ENCODE data around the gene OR4B1. TPM values are rescaled to one million over a fixed set of nuclear protein-coding genes. Genes with fewer than 3 reads are reported as not detected.

The OR4B1 gene
- total RNA-seq, 4 donors from 2014 or later: not detected

DNA sequence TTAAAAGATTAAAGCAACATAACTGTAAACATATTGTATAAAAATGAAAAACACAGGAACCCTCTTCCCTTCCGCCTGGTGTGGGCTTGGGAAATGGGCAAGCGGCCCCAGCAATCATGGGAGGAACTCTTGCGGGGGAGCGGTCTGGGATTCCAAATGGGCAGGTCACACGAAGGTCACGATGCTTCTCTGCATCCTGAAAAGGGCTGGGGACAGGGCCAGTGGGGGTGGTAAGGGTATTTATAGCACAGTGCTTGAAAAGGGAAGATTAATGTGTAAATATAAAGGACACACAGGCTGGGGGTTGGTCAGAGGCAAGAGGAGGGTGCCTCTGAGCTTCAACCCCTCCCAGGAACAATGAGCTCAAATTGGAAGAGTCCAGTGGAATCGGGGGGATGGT, 46.9 kb upstream of the OR4B1 start:
- TF ChIP-seq POLR2AphosphoS5 (IDR thresholded peaks at IDR 0.05): no peak
- TF ChIP-seq EP300 (IDR thresholded peaks at IDR 0.05): no peak
- TF ChIP-seq, protein P1, sequence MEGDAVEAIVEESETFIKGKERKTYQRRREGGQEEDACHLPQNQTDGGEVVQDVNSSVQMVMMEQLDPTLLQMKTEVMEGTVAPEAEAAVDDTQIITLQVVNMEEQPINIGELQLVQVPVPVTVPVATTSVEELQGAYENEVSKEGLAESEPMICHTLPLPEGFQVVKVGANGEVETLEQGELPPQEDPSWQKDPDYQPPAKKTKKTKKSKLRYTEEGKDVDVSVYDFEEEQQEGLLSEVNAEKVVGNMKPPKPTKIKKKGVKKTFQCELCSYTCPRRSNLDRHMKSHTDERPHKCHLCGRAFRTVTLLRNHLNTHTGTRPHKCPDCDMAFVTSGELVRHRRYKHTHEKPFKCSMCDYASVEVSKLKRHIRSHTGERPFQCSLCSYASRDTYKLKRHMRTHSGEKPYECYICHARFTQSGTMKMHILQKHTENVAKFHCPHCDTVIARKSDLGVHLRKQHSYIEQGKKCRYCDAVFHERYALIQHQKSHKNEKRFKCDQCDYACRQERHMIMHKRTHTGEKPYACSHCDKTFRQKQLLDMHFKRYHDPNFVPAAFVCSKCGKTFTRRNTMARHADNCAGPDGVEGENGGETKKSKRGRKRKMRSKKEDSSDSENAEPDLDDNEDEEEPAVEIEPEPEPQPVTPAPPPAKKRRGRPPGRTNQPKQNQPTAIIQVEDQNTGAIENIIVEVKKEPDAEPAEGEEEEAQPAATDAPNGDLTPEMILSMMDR (IDR thresholded peaks at IDR 0.05): no peak
- TF ChIP-seq POLR2A (IDR thresholded peaks at IDR 0.05; ENCODE audit: low read depth): no peak
- WGBS: 54% methylated on average over 7 of the region's 7 CpGs
- H3K27ac ChIP-seq (replicated peaks in 1 of 4): peak overlapping the region in 3 of 4 donors; percentile 13 to 48 (median 25)
- intact Hi-C loops (cut with DNase I): no loop called here
- H3K27me3 ChIP-seq: no peaks in the 10 kb centered on the region
- H3K36me3 ChIP-seq: peaks cover 0 to 1% (median 0%) of the 10 kb centered on the region in 4 donors
- peaks cover 19 to 31% (median 23%) of the 10 kb centered on the region in 4 donors for H3K4me1 ChIP-seq
- H3K9me3 ChIP-seq: no peaks in the 10 kb centered on the region
- H3K4me3 ChIP-seq: no peak overlapping the region
- no peak for DNase-seq (ENCODE audit: extremely low spot score)

- TF ChIP-seq, protein P1 (IDR thresholded peaks at IDR 0.05): no peak
- TF ChIP-seq POLR2A (IDR thresholded peaks at IDR 0.05; ENCODE audit: low read depth): no peak
- no peak for TF ChIP-seq EP300 (IDR thresholded peaks at IDR 0.05)
- H3K36me3 ChIP-seq: no peaks in the 10 kb centered on the region
- intact Hi-C loops (cut with DNase I): no loop called here
- no peak for DNase-seq (ENCODE audit: extremely low spot score)
- no peak overlapping the region for H3K4me3 ChIP-seq
- H3K9me3 ChIP-seq: no peaks in the 10 kb centered on the region
- peak overlapping the region in 3 of 4 donors; percentile 10 to 48 (median 13) for H3K27ac ChIP-seq (replicated peaks in 1 of 4)
- no peaks in the 10 kb centered on the region for H3K27me3 ChIP-seq
- peaks cover 19 to 31% (median 23%) of the 10 kb centered on the region in 4 donors for H3K4me1 ChIP-seq
- WGBS: 64% methylated on average over 9 of the region's 10 CpGs
Measured at GRCh38 chr11:48170241-48171233, 46.1 kb upstream of the OR4B1 start.

DNA sequence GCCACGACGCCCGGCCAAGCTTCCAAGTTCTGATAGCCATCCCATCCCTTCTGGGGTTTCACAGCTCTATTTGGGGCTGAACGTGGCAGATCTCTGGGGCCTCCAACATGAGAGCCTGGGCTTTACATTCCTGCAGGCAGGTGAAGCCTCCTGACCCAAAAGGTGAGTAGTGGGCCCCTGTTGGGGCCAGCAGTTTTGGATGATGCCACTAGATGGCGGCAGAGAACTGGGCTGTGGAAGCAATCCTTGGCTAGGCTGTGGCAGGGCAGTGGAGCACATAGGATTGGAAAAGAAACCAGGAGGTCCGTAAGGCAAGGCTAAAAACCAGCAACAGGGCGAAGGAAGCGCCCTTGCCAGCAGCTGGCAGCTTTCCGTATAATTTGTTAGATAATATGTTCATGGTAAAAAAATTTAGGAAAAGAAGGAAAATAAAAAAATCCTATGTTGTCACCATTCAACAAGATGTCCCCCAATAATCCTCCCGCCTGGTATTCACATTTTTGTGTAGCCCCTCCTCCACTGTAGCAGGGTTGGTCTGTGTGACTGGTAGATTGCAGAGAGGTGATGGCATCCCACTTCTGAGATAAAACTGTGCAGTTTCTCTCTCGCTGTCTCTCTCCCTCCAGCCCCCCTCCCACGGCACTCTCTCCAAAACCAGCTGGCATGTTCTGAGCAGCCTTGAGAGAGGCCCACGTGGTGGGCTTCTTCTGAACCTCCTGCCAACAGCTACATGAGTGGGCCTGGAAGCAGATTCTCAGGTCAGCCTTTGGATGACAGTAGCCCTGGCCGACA, 43.6 kb upstream of the OR4B1 start:
- no peak overlapping the region for H3K27ac ChIP-seq (replicated peaks in 1 of 4)

DNA sequence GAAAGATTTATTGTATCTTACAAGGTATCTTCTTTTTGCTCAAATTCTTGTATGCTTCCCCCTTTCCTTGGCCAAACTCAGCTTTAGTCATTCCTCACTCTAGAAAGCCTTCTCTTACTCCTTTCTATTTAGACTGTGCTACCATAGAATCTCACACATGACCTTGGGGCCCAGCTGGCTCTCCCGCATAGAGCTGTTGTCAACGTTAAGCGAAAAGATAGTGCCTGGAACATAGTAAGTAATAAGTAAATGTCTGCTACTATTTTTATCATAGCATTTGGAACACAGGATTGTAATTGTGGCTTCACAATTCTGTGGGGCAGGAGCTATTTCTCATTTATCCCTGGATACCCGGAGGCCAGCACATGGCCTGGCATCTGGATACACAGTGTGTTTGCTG, 38.9 kb upstream of the OR4B1 start:
- WGBS: 93% methylated on average over 4 of the region's 4 CpGs
- H3K4me3 ChIP-seq: no peak overlapping the region
- DNase-seq (ENCODE audit: extremely low spot score): no peak
- TF ChIP-seq, protein P1 (IDR thresholded peaks at IDR 0.05): no peak
- no peak for TF ChIP-seq EP300 (IDR thresholded peaks at IDR 0.05)
- TF ChIP-seq POLR2A (IDR thresholded peaks at IDR 0.05; ENCODE audit: low read depth): no peak
- TF ChIP-seq POLR2AphosphoS5 (IDR thresholded peaks at IDR 0.05): no peak
- H3K4me1 ChIP-seq: peaks cover 4 to 7% (median 5%) of the 10 kb centered on the region in 4 donors
- no peaks in the 10 kb centered on the region for H3K27me3 ChIP-seq
- intact Hi-C loops (cut with DNase I): no loop called here
- H3K36me3 ChIP-seq: no peaks in the 10 kb centered on the region
- H3K27ac ChIP-seq (replicated peaks in 1 of 4): no peak overlapping the region
- H3K9me3 ChIP-seq: no peaks in the 10 kb centered on the region

More for the DNA sequence above, 43.6 kb upstream of the OR4B1 start:
- peaks cover 19 to 31% (median 23%) of the 10 kb centered on the region in 4 donors for H3K4me1 ChIP-seq
- H3K4me3 ChIP-seq: no peak overlapping the region
- WGBS: 45% methylated on average over 13 of the region's 14 CpGs
- TF ChIP-seq POLR2A (IDR thresholded peaks at IDR 0.05; ENCODE audit: low read depth): no peak
- TF ChIP-seq, protein P1 (IDR thresholded peaks at IDR 0.05): peak; percentile 59 to 87 (median 69)
- H3K27me3 ChIP-seq: no peaks in the 10 kb centered on the region
- no peak for DNase-seq (ENCODE audit: extremely low spot score)
- intact Hi-C loops (cut with DNase I): no loop called here
- no peaks in the 10 kb centered on the region for H3K9me3 ChIP-seq
- no peaks in the 10 kb centered on the region for H3K36me3 ChIP-seq
